ENCODE data around the gene ADAM12. TPM values are rescaled to one million over a fixed set of nuclear protein-coding genes. Genes with fewer than 3 reads are reported as not detected.

The ADAM12 gene
- total RNA-seq, 1 experiment from 2014 or later: not detected

- Histone ChIP-seq H3K36me3 (ENCODE audit: control insufficient read depth in 1 of 2, insufficient read depth in 2 of 2, low read length in 2 of 2) (no peaks in the 10 kb centered on the region), H3K79me2 (ENCODE audit: insufficient read depth, low read length) (no peaks in the 10 kb centered on the region), H3K9me2 (ENCODE audit: insufficient read depth) (no peaks in the 10 kb centered on the region), H3K9ac (ENCODE audit: low read length) (no peak overlapping the region), H3K4me1 (ENCODE audit: control insufficient read depth in 1 of 2, insufficient read depth in 2 of 2, low read length in 2 of 2) (no peaks in the 10 kb centered on the region), H4K20me1 (ENCODE audit: insufficient read depth) (no peaks in the 10 kb centered on the region), H2AFZ (ENCODE audit: low read depth, low read length, poor library complexity, severe bottlenecking) (no peak overlapping the region), H3K4me2 (ENCODE audit: low read length) (no peak overlapping the region), H3K27ac (ENCODE audit: low read depth, low read length) (no peak overlapping the region), H3K4me3 (replicated peaks in 1 of 2; ENCODE audit: low read depth in 1 of 2, low read length in 2 of 2) (no peak overlapping the region), H3K27me3 (ENCODE audit: insufficient read depth, low read length) (peaks cover 48% of the 10 kb centered on the region), H3K9me3 (ENCODE audit: control insufficient read depth in 1 of 2, insufficient read depth in 1 of 2, low read depth in 1 of 2, low read length in 2 of 2) (no peaks in the 10 kb centered on the region)
- RAD21 ChIA-PET (ENCODE audit: low non-redundant PET in 1 of 2, low total read pairs in 2 of 2, uncharacterized antibody in 2 of 2, unreplicated experiment in 2 of 2): no interaction called here
- intact Hi-C loops (cut with micrococcal nuclease): no loop called here
- ATAC-seq (peak; percentile 52), DNase-seq (ENCODE audit: low read depth, low spot score) (no peak)
- CTCF ChIA-PET: no interaction called here
- POLR2A ChIA-PET: no interaction called here
- no TSS peak for BruUV-seq (replicated peaks)
- TF ChIP-seq JUND (IDR thresholded peaks at IDR 0.05): no peak
- peak in 1 of 3 experiments; percentile 24; a peak in 2 of 6 replicates for TF ChIP-seq CTCF (IDR thresholded peaks at IDR 0.05 in 2 of 3, conservative IDR thresholded peaks at IDR 0.05 in 1 of 3; ENCODE audit: borderline replicate concordance in 1 of 3, insufficient read depth in 1 of 3, low read depth in 2 of 3, low read length in 2 of 3)
- no peak for TF ChIP-seq TCF7L2 (IDR thresholded peaks at IDR 0.05; ENCODE audit: borderline replicate concordance, extremely low read depth, insufficient read depth, insufficient read length)
- TF ChIP-seq, protein P1, sequence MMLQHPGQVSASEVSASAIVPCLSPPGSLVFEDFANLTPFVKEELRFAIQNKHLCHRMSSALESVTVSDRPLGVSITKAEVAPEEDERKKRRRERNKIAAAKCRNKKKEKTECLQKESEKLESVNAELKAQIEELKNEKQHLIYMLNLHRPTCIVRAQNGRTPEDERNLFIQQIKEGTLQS (IDR thresholded peaks at IDR 0.05): no peak
Measured at GRCh38 chr10:126223512-126224067, 164.7 kb downstream of the ADAM12 start.

- ATAC-seq (no peak), DNase-seq (ENCODE audit: low read depth, low spot score) (no peak)
- H3K9ac ChIP-seq (ENCODE audit: low read length): no peak overlapping the region
- H3K9me2 ChIP-seq (ENCODE audit: insufficient read depth): no peaks in the 10 kb centered on the region
- intact Hi-C loops (cut with micrococcal nuclease): no loop called here
- ChIA-PET CTCF (no interaction called here), POLR2A (no interaction called here), RAD21 (ENCODE audit: low non-redundant PET in 1 of 2, low total read pairs in 2 of 2, uncharacterized antibody in 2 of 2, unreplicated experiment in 2 of 2) (no interaction called here)
- no peak for TF ChIP-seq SRF (IDR thresholded peaks at IDR 0.05; ENCODE audit: low read depth)
- no peak overlapping the region for H2AFZ ChIP-seq (ENCODE audit: low read depth, low read length, poor library complexity, severe bottlenecking)
- no peak overlapping the region for H3K4me2 ChIP-seq (ENCODE audit: low read length)
- H3K4me3 ChIP-seq (replicated peaks in 1 of 2; ENCODE audit: low read depth in 1 of 2, low read length in 2 of 2): no peak overlapping the region
- H3K36me3 ChIP-seq (ENCODE audit: control insufficient read depth in 1 of 2, insufficient read depth in 2 of 2, low read length in 2 of 2): no peaks in the 10 kb centered on the region
- H3K27me3 ChIP-seq (ENCODE audit: insufficient read depth, low read length): peaks cover 45% of the 10 kb centered on the region
- H4K20me1 ChIP-seq (ENCODE audit: insufficient read depth): no peaks in the 10 kb centered on the region
- no peaks in the 10 kb centered on the region for H3K9me3 ChIP-seq (ENCODE audit: control insufficient read depth in 1 of 2, insufficient read depth in 1 of 2, low read depth in 1 of 2, low read length in 2 of 2)
- no peaks in the 10 kb centered on the region for H3K79me2 ChIP-seq (ENCODE audit: insufficient read depth, low read length)
- BruUV-seq (replicated peaks): no TSS peak
- H3K27ac ChIP-seq (ENCODE audit: low read depth, low read length): no peak overlapping the region
- no peaks in the 10 kb centered on the region for H3K4me1 ChIP-seq (ENCODE audit: control insufficient read depth in 1 of 2, insufficient read depth in 2 of 2, low read length in 2 of 2)
Measured at GRCh38 chr10:126222736-126223511, 165.4 kb downstream of the ADAM12 start.
